WTC11 (cell line): ENCODE data around the gene DDR2.
"Not testable (repeated sequence)": the region's sequence is repeated elsewhere in the genome, so short reads cannot be mapped to it uniquely, and the experiment has no call there.

ENCODE experiments used
- NFYB ChIP-seq: sonication (generic); formaldehyde crosslinking; conservative IDR thresholded peaks from 2 replicates; pipeline ENCODE4 v1.8.0; 2022; ENCODE audit warnings: low read depth, missing genetic modification reagents
- NR2C2 ChIP-seq: sonication (generic); formaldehyde crosslinking; IDR thresholded peaks from 2 replicates; pipeline ENCODE4 v1.8.0; 2022; ENCODE audit warnings: mild to moderate bottlenecking, missing genetic modification reagents

DNA sequence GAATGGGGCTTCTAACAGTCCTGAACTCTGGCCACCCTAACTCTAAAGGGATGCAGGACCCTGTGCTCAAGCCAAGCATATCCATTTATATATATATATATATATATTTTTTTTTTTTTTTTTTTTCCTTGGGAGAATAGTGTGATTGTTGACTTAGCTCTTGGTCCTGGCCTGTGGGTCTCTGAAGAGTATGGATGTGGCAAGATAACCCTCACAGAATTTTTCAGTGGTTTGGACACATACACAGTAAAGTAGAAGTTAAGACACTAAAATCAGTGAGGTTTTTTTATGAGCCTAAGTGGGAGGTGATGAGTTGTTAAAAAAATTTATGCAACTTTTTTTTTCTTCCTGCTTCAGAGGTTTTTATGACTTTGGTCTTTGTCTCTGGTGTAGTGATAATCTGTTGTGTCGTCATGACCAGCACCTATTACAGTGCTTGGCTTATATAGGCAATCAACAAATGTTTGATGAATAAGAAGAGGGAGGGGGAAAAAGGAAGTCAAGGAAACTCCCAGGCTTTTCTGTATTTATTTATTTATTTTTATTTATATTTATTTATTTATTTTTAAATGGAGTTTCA lies 97.0 kb downstream of the DDR2 start:
- TF ChIP-seq NR2C2, NFYB: not testable (repeated sequence)
